ENCODE data around the gene ITPRID2. TPM values are rescaled to one million over a fixed set of nuclear protein-coding genes. Genes with fewer than 3 reads are reported as not detected.

Gene ITPRID2
- total and polyA plus RNA-seq, 8 donors, result 90.6 to 175 (median 101) TPM

- no peak for DNase-seq
- ATAC-seq, result no peak
- H3K27me3 ChIP-seq, result no peaks in the 10 kb centered on the region
- H3K36me3 ChIP-seq, result no peaks in the 10 kb centered on the region
- H3K4me3 ChIP-seq, result no peak overlapping the region
- intact Hi-C loops (cut with DNase I), result no loop called here
- H3K9me3 ChIP-seq, result no peaks in the 10 kb centered on the region
- no peak for TF ChIP-seq CTCF (IDR thresholded peaks at IDR 0.05)
- H3K27ac ChIP-seq, result no peak overlapping the region
- no peaks in the 10 kb centered on the region for H3K4me1 ChIP-seq
Observed at GRCh38 chr2:181977661-181978350, 86.3 kb downstream of the ITPRID2 start.

- intact Hi-C loops (cut with DNase I), result no loop called here
- DNase-seq, result no peak
- Histone ChIP-seq H3K4me3 (no peak overlapping the region), H3K27me3 (no peaks in the 10 kb centered on the region), H3K9me3 (no peaks in the 10 kb centered on the region), H3K27ac (no peak overlapping the region), H3K4me1 (no peaks in the 10 kb centered on the region), H3K36me3 (no peaks in the 10 kb centered on the region)
- ATAC-seq, result no peak
- no peak for TF ChIP-seq CTCF (IDR thresholded peaks at IDR 0.05)
Observed at GRCh38 chr2:181978351-181979150, 87.0 kb downstream of the ITPRID2 start.

Other genes starting within 250 kb of the ITPRID2 start
- 1 to 10 TPM in 1 of 2 donors, under 1 TPM in 1; 0.41 to 1.3 TPM for gene CERKL, start 234.6 kb upstream of the ITPRID2 start, total RNA-seq
- 10 to 100 TPM in 1 of 6 donors, 1 to 10 TPM in 5; 6.4 to 10.1 (median 7.9) TPM for gene CERKL, start 234.6 kb upstream of the ITPRID2 start, polyA plus RNA-seq (ENCODE audit: insufficient read length in 6 of 6)
- gene NEUROD1, start 211.2 kb upstream of the ITPRID2 start, total RNA-seq, result not detected
- gene NEUROD1, start 211.2 kb upstream of the ITPRID2 start, polyA plus RNA-seq (ENCODE audit: insufficient read length in 6 of 6), result 1 to 10 TPM in 4 of 6 donors, under 1 TPM in 2; 0.75 to 2.1 (median 1.2) TPM
- gene PPP1R1C, start 94.1 kb downstream of the ITPRID2 start, total RNA-seq, result 10 to 100 TPM in 1 of 2 donors, under 1 TPM in 1; 0.79 to 11.8 TPM
- 1 to 10 TPM; 1.4 to 4.0 (median 2.8) TPM for gene PPP1R1C, start 94.1 kb downstream of the ITPRID2 start, polyA plus RNA-seq (ENCODE audit: insufficient read length in 6 of 6)